Caco-2 (cell line): ENCODE measurements around the gene C20orf144. TPM values are rescaled to one million over a fixed set of nuclear protein-coding genes. Genes with fewer than 3 reads are reported as not detected.
"Not testable (repeated sequence)": the region's sequence is repeated elsewhere in the genome, so short reads cannot be mapped to it uniquely, and the experiment has no call there.

Experiments
- BruUV-seq: library from RNA; stranded (reverse); fragments of 400-500 nt; replicated peaks from 2 replicates; lab custom pipeline; 2021; lab: Mats Ljungman, UMichigan
- CTCF ChIA-PET: fragments of 300-600 bp; sonication (Branson Sonifier 250); formaldehyde crosslinking; loops from one replicate; lab custom pipeline; 2022; ENCODE audit warnings: antibody characterized with exemption; lab: Charles Lee
- POLR2A ChIA-PET: fragments of 300-600 bp; sonication (Branson Sonifier 250); formaldehyde crosslinking; loops from one replicate; lab custom pipeline; 2022; ENCODE audit warnings: antibody characterized with exemption; lab: Charles Lee
- DNase-seq, 2 experiments: peaks; one replicate each; pipeline versions ENCODE4 v3.0.0 to v3.0.0-alpha.2; 2020 to 2022
- H3K27me3 ChIP-seq: replicated peaks from 2 replicates; pipeline ENCODE4 v1.6.0; 2011; ENCODE audit warnings: low read length; ENCODE audit not compliant: control insufficient read depth, insufficient read depth
- H3K36me3 ChIP-seq: 2 replicates; pipeline ENCODE4 v1.5.1; 2011; ENCODE audit warnings: low read length; ENCODE audit not compliant: control insufficient read depth, insufficient read depth
- H3K4me1 ChIP-seq: fragments of 250-450 bp; sonication (Bioruptor Pico); 2 replicates; pipeline ENCODE4 v1.5.1; 2020; ENCODE audit warnings: mild to moderate bottlenecking
- H3K4me3 ChIP-seq: 2 replicates; pipeline ENCODE4 v1.5.1; 2011; ENCODE audit warnings: low read depth, mild to moderate bottlenecking, control low read depth, low read length
- H3K9me3 ChIP-seq: fragments of 250-450 bp; sonication (Bioruptor Pico); 2 replicates; pipeline ENCODE4 v1.5.1; 2020; ENCODE audit warnings: mild to moderate bottlenecking, moderate library complexity
- H3K27ac Mint-ChIP-seq: one replicate; pipeline ENCODE4 v1.8.0; 2022; ENCODE audit warnings: mixed read lengths; ENCODE audit not compliant: unreplicated experiment
- H3K27me3 Mint-ChIP-seq: one replicate; pipeline ENCODE4 v1.8.0; 2022; ENCODE audit warnings: mixed read lengths; ENCODE audit not compliant: insufficient read depth, unreplicated experiment
- H3K36me3 Mint-ChIP-seq: one replicate; pipeline ENCODE4 v1.8.0; 2022; ENCODE audit warnings: mild to moderate bottlenecking, mixed read lengths; ENCODE audit not compliant: insufficient read depth, unreplicated experiment
- H3K4me1 Mint-ChIP-seq: one replicate; pipeline ENCODE4 v1.8.0; 2022; ENCODE audit warnings: low read depth, mixed read lengths; ENCODE audit not compliant: unreplicated experiment
- H3K4me3 Mint-ChIP-seq: one replicate; pipeline ENCODE4 v1.8.0; 2022; ENCODE audit warnings: mild to moderate bottlenecking, moderate library complexity, mixed read lengths; ENCODE audit not compliant: unreplicated experiment
- H3K9me3 Mint-ChIP-seq: one replicate; pipeline ENCODE4 v1.8.0; 2022; ENCODE audit warnings: mixed read lengths; ENCODE audit not compliant: unreplicated experiment
- intact Hi-C: fragments of 100-400 bp; cut with micrococcal nuclease; formaldehyde crosslinking; loops from one replicate; pipeline ENCODE4 v1.10.0; 2022; ENCODE audit not compliant: unreplicated experiment
- total RNA-seq: library from RNA; stranded (reverse); gene quantifications from 2 replicates; pipeline ENCODE4 v1.2.3, GENCODE V29; 2022
- TF ChIP-seq, protein P1 (sequence below), 2 experiments: fragments of 200-600 bp in 1 of 2; IDR thresholded peaks; 1 replicate in 1 of 2; 2 replicates in 1 of 2; pipeline versions ENCODE4 v1.5.1 to v1.8.0; 2011 to 2022; ENCODE audit warnings: antibody characterized with exemption in 1 of 2, control low read depth in 1 of 2, inconsistent platforms in 1 of 2, low read depth in 1 of 2, low read length in 1 of 2, mild to moderate bottlenecking in 1 of 2, moderate library complexity in 1 of 2; ENCODE audit not compliant: insufficient read depth in 1 of 2, severe bottlenecking in 1 of 2, unreplicated experiment in 1 of 2

C20orf144 gene
- total RNA-seq, 1 experiment from 2014 or later: 0.18 TPM

DNA sequence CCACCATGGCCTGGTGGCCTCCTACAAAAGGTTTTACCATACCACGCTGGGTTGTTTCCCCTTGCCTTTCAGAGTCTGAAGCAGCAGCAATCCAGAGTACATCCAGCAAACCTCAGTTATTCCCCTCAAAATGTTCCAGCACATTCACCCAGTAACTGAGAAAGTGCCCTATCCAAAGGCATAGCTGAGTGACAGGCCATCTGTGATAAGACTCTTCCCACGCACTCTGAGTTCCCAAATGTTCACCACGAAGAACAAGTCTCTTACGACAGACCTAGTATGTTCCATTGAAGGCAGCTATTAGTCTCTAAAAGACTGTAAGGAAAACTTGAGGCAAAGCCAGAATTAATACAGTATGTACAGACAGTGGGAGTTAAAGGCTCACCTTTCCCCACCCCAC, 31.6 kb upstream of the C20orf144 start:
- CTCF ChIA-PET: interaction anchor here (1.5 kb wide), 1 partner anchor 23 kb away, joined by 4 read pairs; no protein-coding TSS in a partner anchor

DNA sequence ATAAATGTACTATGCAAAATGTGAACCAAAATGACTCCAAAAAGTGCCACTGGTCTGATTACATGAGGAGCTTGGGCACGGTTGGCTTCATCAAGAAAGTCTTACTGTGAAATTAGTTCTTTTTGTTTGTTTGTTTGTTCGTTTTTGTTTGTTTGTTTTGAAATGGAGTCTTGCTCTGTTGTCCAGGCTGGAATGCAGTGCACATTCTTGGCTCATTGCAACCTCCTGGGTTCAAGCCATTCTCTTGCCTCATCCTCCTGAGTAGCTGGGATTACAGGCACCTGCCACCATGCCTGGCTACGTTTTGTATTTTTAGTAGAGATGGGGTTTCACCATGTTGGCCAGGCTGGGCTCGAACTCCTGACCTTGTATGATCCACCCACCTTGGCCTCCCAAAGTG, 30.2 kb upstream of the C20orf144 start:
- BruUV-seq, CTCF ChIA-PET, H3K27me3 Mint-ChIP-seq, H3K27me3 ChIP-seq, H3K9me3 ChIP-seq, intact Hi-C loops, H3K4me1 ChIP-seq, DNase-seq, H3K9me3 Mint-ChIP-seq, H3K36me3 ChIP-seq, H3K4me3 ChIP-seq, POLR2A ChIA-PET, H3K4me3 Mint-ChIP-seq, H3K27ac Mint-ChIP-seq, H3K4me1 Mint-ChIP-seq: not testable (repeated sequence)
- peaks cover 33% of the 10 kb centered on the region for H3K36me3 Mint-ChIP-seq

More for the DNA sequence above, 31.6 kb upstream of the C20orf144 start:
- Mint-ChIP-seq H3K4me3 (no peak overlapping the region), H3K27ac (no peak overlapping the region), H3K4me1 (no peaks in the 10 kb centered on the region), H3K27me3 (no peaks in the 10 kb centered on the region), H3K36me3 (peaks cover 41% of the 10 kb centered on the region), H3K9me3 (no peaks in the 10 kb centered on the region)
- POLR2A ChIA-PET: no interaction called here
- Histone ChIP-seq H3K36me3 (0 out of 2 replicates have a peak, but pooled peaks cover 3% of the 10 kb centered on the region), H3K27me3 (no peaks in the 10 kb centered on the region), H3K4me1 (no peaks in the 10 kb centered on the region), H3K4me3 (no peak overlapping the region), H3K9me3 (no peaks in the 10 kb centered on the region)
- no peak for DNase-seq
- BruUV-seq: no TSS peak
- intact Hi-C loops: no loop called here
- TF ChIP-seq, protein P1, sequence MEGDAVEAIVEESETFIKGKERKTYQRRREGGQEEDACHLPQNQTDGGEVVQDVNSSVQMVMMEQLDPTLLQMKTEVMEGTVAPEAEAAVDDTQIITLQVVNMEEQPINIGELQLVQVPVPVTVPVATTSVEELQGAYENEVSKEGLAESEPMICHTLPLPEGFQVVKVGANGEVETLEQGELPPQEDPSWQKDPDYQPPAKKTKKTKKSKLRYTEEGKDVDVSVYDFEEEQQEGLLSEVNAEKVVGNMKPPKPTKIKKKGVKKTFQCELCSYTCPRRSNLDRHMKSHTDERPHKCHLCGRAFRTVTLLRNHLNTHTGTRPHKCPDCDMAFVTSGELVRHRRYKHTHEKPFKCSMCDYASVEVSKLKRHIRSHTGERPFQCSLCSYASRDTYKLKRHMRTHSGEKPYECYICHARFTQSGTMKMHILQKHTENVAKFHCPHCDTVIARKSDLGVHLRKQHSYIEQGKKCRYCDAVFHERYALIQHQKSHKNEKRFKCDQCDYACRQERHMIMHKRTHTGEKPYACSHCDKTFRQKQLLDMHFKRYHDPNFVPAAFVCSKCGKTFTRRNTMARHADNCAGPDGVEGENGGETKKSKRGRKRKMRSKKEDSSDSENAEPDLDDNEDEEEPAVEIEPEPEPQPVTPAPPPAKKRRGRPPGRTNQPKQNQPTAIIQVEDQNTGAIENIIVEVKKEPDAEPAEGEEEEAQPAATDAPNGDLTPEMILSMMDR (IDR thresholded peaks at IDR 0.05; ENCODE audit: insufficient read depth in 1 of 2, low read depth in 1 of 2, low read length in 1 of 2, severe bottlenecking in 1 of 2, unreplicated experiment in 1 of 2): no peak

DNA sequence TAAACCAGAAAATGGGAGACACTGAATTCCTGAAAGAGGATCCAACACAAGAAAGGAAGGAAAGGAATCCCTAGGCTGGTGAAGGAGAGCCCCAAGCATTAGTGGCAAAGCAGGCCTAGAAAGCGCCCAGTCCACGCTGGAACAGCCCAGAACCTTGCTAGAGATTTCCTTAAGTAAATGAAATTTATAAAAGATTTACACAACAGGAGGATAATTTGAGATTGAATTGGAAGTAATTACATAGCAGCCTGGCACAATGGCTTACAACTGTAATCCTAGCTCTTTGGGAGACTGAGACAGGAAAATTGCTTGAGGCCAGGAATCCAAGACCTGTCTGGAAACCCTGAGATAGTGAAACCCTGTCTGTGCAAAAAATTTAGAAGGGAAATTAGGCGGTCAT, 26.8 kb upstream of the C20orf144 start:
- peaks cover 13% of the 10 kb centered on the region for H3K36me3 ChIP-seq
- H3K27me3 ChIP-seq: no peaks in the 10 kb centered on the region
- no peak overlapping the region for H3K4me3 ChIP-seq
- no peaks in the 10 kb centered on the region for H3K4me1 Mint-ChIP-seq
- TF ChIP-seq, protein P1 (IDR thresholded peaks at IDR 0.05; ENCODE audit: insufficient read depth in 1 of 2, low read depth in 1 of 2, low read length in 1 of 2, severe bottlenecking in 1 of 2, unreplicated experiment in 1 of 2): no peak
- H3K36me3 Mint-ChIP-seq: peaks cover 49% of the 10 kb centered on the region
- DNase-seq: no peak
- no peaks in the 10 kb centered on the region for H3K9me3 ChIP-seq
- BruUV-seq: no TSS peak
- H3K4me3 Mint-ChIP-seq: no peak overlapping the region
- no peaks in the 10 kb centered on the region for H3K27me3 Mint-ChIP-seq
- H3K27ac Mint-ChIP-seq: no peak overlapping the region
- intact Hi-C loops: no loop called here
- H3K9me3 Mint-ChIP-seq: no peaks in the 10 kb centered on the region
- H3K4me1 ChIP-seq: no peaks in the 10 kb centered on the region
- POLR2A ChIA-PET: no interaction called here
- CTCF ChIA-PET: interaction anchor here (0.7 kb wide), 1 partner anchor 121 kb away, joined by 7 read pairs; no protein-coding TSS in a partner anchor
